SJSA1 (cell line): ENCODE data around the gene RC3H2. TPM values are rescaled to one million over a fixed set of nuclear protein-coding genes. Genes with fewer than 3 reads are reported as not detected.
"Not testable (repeated sequence)": the region's sequence is repeated elsewhere in the genome, so short reads cannot be mapped to it uniquely, and the experiment has no call there.

ENCODE experiments used
- DNase-seq, 2 experiments: peaks; one replicate each; pipeline ENCODE4 v3.0.0-alpha.2; 2015 to 2020; ENCODE audit warnings: low spot score in 2 of 2, low read depth in 1 of 2
- H3K27ac ChIP-seq: fragments of 250-450 bp; sonication (Bioruptor Pico); 2 replicates; pipeline ENCODE4 v1.5.1; 2020; ENCODE audit warnings: mild to moderate bottlenecking, moderate library complexity
- H3K27me3 ChIP-seq: fragments of 250-450 bp; sonication (Bioruptor Pico); replicated peaks from 2 replicates; pipeline ENCODE4 v1.5.1; 2020; ENCODE audit warnings: mild to moderate bottlenecking, moderate library complexity
- H3K36me3 ChIP-seq: fragments of 250-450 bp; sonication (Bioruptor Pico); 2 replicates; pipeline ENCODE4 v1.5.1; 2020; ENCODE audit warnings: mild to moderate bottlenecking
- H3K4me1 ChIP-seq: fragments of 250-450 bp; sonication (Bioruptor Pico); replicated peaks from 2 replicates; pipeline ENCODE4 v1.6.1; 2021; ENCODE audit warnings: mild to moderate bottlenecking
- H3K4me3 ChIP-seq: fragments of 250-450 bp; sonication (Bioruptor Pico); 2 replicates; pipeline ENCODE4 v1.5.1; 2020; ENCODE audit warnings: mild to moderate bottlenecking
- H3K9me3 ChIP-seq: fragments of 250-450 bp; sonication (Bioruptor Pico); replicated peaks from 2 replicates; pipeline ENCODE4 v1.5.1; 2020; ENCODE audit warnings: mild to moderate bottlenecking
- total RNA-seq: library from RNA; depleted of rRNA; stranded (reverse); fragments of >200 nt; shearing (Covaris generic); gene quantifications from 2 replicates; pipeline ENCODE4 v1.2.3, GENCODE V29; 2014

Gene RC3H2
- total RNA-seq, 1 experiment from 2014 or later: 41.1 TPM

DNA sequence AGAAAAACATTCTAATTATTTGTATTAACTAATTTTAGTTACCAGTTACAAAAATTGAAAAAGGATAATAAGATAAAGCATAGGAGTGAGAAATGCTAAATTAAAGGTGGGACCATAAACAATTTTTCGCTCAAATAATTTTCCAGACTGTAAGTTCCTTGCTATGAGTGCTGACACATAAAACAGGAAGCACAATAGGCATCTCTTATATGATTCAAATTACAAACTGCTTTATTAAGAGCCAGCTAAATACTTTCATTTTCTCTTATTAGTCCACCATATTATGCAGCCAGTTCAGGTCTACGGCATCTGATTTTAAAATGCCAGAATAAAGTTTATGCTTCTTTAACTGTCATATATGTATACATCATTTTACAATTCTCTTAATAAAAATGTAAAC is 4.4 kb downstream of the RC3H2 start:
- Histone ChIP-seq H3K9me3 (no peaks in the 10 kb centered on the region), H3K27ac (no peak overlapping the region), H3K4me1 (peaks cover 7% of the 10 kb centered on the region; the same call in 1 of the 2 replicates), H3K4me3 (no peak overlapping the region), H3K27me3 (no peaks in the 10 kb centered on the region), H3K36me3 (peaks cover 28% of the 10 kb centered on the region)
- no peak for DNase-seq

- Histone ChIP-seq H3K4me1 (0 out of 2 replicates have a peak, but pooled peaks cover 1% of the 10 kb centered on the region), H3K27me3 (no peaks in the 10 kb centered on the region), H3K9me3 (no peaks in the 10 kb centered on the region), H3K36me3 (peaks cover 45% of the 10 kb centered on the region), H3K4me3 (no peak overlapping the region), H3K27ac (no peak overlapping the region)
- DNase-seq: no peak
Observed at GRCh38 chr9:122897969-122898368, 7.2 kb downstream of the RC3H2 start.

DNA sequence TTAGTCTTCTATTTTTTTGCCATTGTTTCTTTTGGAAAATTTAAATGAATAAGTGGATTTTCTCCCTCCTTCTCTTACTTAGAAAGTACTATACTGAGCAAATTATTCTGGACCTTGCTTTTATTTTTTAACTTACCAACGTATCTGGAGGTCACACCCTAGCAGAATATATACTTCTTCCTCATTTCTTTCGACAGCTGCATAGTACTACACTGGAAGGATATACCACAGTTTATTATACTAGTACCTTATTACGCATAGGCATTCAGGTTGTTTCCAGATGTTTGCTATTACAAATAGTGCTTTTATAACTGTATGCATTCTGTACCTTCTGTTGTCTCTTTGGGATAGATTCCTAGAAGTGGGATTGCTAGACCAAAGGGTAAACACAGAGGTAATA is 16.7 kb downstream of the RC3H2 start:
- Histone ChIP-seq H3K36me3 (peaks cover 77% of the 10 kb centered on the region), H3K4me3 (no peak overlapping the region), H3K9me3 (no peaks in the 10 kb centered on the region), H3K4me1 (no peaks in the 10 kb centered on the region), H3K27me3 (no peaks in the 10 kb centered on the region), H3K27ac (no peak overlapping the region)
- DNase-seq: no peak

DNA sequence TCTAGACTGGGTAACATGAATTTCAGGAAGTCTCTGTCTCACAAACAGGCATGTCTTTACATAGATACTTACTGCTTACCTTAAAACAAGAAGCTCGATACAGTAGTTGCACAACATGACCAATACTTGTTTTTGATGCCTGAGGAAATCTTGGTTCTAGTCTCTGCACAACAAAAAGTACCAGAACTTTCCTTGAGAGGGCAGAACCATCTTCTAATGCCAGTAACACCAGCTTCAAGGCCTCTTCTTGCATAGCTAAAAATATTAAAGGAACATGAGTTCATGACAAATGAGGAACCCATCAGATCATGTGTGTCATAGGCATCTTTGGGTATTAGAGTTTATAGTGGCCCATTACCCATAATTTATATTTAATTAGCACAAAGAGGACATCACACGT is 22.0 kb downstream of the RC3H2 start:
- no peak for DNase-seq
- H3K36me3 ChIP-seq: peaks cover 82% of the 10 kb centered on the region
- no peak overlapping the region for H3K27ac ChIP-seq
- H3K9me3 ChIP-seq: no peaks in the 10 kb centered on the region
- no peak overlapping the region for H3K4me3 ChIP-seq
- no peaks in the 10 kb centered on the region for H3K27me3 ChIP-seq
- H3K4me1 ChIP-seq: no peaks in the 10 kb centered on the region

DNA sequence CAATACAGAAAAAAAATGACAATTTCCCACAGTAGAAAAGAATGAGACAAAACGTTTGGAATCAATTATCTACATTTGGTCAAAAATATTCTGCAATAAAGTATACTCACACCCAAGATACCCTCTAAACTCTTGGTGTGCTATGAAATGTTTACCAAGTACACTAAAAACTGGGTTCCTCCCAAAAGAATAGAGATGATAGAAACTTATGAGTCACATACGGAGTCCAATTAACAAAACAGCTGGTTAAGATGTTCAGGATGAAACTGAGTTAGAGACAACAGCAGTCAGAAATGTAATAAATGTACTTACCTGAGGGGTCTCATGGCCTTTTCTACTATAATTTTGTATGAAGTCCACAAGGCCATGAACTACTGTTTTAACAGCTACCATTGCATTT is 25.7 kb downstream of the RC3H2 start:
- Histone ChIP-seq H3K36me3 (peaks cover 88% of the 10 kb centered on the region), H3K9me3 (no peaks in the 10 kb centered on the region), H3K4me3 (no peak overlapping the region)

GRCh38 chr9:122875523-122875922 is 29.6 kb downstream of the RC3H2 start:
- no peaks in the 10 kb centered on the region for H3K4me1 ChIP-seq
- peaks cover 81% of the 10 kb centered on the region for H3K36me3 ChIP-seq

More for the DNA sequence above, 25.7 kb downstream of the RC3H2 start:
- Histone ChIP-seq H3K27me3 (no peaks in the 10 kb centered on the region), H3K27ac (no peak overlapping the region), H3K4me1 (no peaks in the 10 kb centered on the region)
- no peak for DNase-seq

GRCh38 chr9:122867276-122867675 is 37.9 kb downstream of the RC3H2 start:
- H3K27ac ChIP-seq, H3K27me3 ChIP-seq, H3K4me3 ChIP-seq, H3K4me1 ChIP-seq, DNase-seq, H3K9me3 ChIP-seq: not testable (repeated sequence)
- H3K36me3 ChIP-seq: peaks cover 25% of the 10 kb centered on the region

More at GRCh38 chr9:122875523-122875922, 29.6 kb downstream of the RC3H2 start:
- H3K4me3 ChIP-seq: no peak overlapping the region
- H3K9me3 ChIP-seq: no peaks in the 10 kb centered on the region
- H3K27me3 ChIP-seq: no peaks in the 10 kb centered on the region
- H3K27ac ChIP-seq: no peak overlapping the region
- no peak for DNase-seq

- no peak for DNase-seq
- Histone ChIP-seq H3K27ac (no peak overlapping the region), H3K36me3 (peaks cover 19% of the 10 kb centered on the region), H3K4me1 (peaks cover under 1% of the 10 kb centered on the region; the same call in 1 of the 2 replicates), H3K9me3 (no peaks in the 10 kb centered on the region), H3K4me3 (no peak overlapping the region), H3K27me3 (no peaks in the 10 kb centered on the region)
Observed at GRCh38 chr9:122866079-122866478, 39.1 kb downstream of the RC3H2 start.

DNA sequence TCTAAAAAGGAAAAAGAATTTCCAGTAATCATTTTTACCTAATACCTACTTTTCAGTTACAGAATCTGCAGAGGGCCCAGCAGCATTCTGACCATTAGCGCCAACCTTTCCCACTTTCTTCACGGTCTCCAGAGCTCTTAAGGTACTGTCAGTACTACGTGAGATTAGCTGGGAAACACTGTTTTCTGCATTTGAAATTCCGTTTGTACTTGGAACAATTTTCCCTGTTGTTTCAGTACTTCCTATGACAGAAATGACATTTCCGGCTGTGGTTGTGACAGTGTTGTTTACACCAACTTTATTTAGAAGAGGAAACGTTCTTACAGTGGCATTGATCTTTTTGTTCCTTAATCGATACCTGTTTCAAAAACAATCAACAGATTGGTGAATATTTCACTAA is 39.9 kb downstream of the RC3H2 start:
- H3K36me3 ChIP-seq: peaks cover 14% of the 10 kb centered on the region
- no peaks in the 10 kb centered on the region for H3K27me3 ChIP-seq
- no peak overlapping the region for H3K4me3 ChIP-seq
- no peak overlapping the region for H3K27ac ChIP-seq
- peaks cover 9% of the 10 kb centered on the region for H3K4me1 ChIP-seq
- DNase-seq: no peak
- H3K9me3 ChIP-seq: no peaks in the 10 kb centered on the region

GRCh38 chr9:122863407-122863806 is 41.8 kb downstream of the RC3H2 start:
- Histone ChIP-seq H3K4me1 (peaks cover 18% of the 10 kb centered on the region), H3K36me3 (peaks cover 21% of the 10 kb centered on the region)
- DNase-seq: no peak

GRCh38 chr9:122860319-122861142 is 44.6 kb downstream of the RC3H2 start:
- DNase-seq: peak in 1 of 2 experiments; percentile 53
- peaks cover 18% of the 10 kb centered on the region for H3K4me1 ChIP-seq
- H3K27me3 ChIP-seq: no peaks in the 10 kb centered on the region
- H3K36me3 ChIP-seq: peaks cover 45% of the 10 kb centered on the region
- H3K9me3 ChIP-seq: no peaks in the 10 kb centered on the region
- H3K27ac ChIP-seq: no peak overlapping the region
- H3K4me3 ChIP-seq: no peak overlapping the region

More at GRCh38 chr9:122863407-122863806, 41.8 kb downstream of the RC3H2 start:
- Histone ChIP-seq H3K27ac (no peak overlapping the region), H3K27me3 (no peaks in the 10 kb centered on the region), H3K9me3 (no peaks in the 10 kb centered on the region), H3K4me3 (no peak overlapping the region)

- no peak overlapping the region for H3K4me3 ChIP-seq
- no peak for DNase-seq
- H3K36me3 ChIP-seq: peaks cover 60% of the 10 kb centered on the region
- H3K27me3 ChIP-seq: no peaks in the 10 kb centered on the region
- H3K27ac ChIP-seq: no peak overlapping the region
- no peaks in the 10 kb centered on the region; the same call in 1 of the 2 replicates for H3K9me3 ChIP-seq
- peaks cover 18% of the 10 kb centered on the region for H3K4me1 ChIP-seq
Observed at GRCh38 chr9:122857815-122858214, 47.3 kb downstream of the RC3H2 start.

DNA sequence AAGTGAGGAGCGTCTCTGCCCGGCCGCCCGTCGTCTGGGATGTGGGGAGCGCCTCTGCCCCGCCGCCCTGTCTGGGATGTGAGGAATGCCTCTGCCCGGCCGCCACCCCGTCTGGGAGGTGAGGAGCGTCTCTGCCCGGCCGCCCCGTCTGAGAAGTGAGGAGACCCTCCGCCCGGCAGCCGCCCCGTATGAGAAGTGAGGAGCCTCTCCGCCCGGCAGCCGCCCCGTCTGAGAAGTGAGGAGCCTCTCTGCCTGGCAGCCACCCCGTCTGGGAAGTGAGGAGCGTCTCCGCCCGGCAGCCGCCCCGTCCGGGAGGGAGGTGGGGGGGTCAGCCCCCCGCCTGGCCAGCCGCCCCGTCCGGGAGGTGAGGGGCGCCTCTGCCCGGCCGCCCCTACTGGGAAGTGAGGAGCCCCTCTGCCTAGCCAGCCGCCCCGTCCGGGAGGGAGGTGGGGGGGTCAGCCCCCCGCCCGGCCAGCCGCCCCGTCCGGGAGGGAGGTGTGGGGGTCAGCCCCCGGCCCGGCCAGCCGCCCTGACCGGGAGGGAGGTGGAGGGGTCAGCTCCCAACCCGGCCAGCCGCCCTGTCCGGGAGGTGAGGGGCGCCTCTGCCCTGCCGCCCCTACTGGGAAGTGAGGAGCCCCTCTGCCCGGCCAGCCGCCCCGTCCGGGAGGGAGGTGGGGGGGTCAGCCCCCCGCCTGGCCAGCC is 52.9 kb downstream of the RC3H2 start:
- not testable (repeated sequence) for H3K4me1 ChIP-seq, H3K27ac ChIP-seq, H3K9me3 ChIP-seq, DNase-seq, H3K27me3 ChIP-seq, H3K4me3 ChIP-seq
- H3K36me3 ChIP-seq: peaks cover 69% of the 10 kb centered on the region

DNA sequence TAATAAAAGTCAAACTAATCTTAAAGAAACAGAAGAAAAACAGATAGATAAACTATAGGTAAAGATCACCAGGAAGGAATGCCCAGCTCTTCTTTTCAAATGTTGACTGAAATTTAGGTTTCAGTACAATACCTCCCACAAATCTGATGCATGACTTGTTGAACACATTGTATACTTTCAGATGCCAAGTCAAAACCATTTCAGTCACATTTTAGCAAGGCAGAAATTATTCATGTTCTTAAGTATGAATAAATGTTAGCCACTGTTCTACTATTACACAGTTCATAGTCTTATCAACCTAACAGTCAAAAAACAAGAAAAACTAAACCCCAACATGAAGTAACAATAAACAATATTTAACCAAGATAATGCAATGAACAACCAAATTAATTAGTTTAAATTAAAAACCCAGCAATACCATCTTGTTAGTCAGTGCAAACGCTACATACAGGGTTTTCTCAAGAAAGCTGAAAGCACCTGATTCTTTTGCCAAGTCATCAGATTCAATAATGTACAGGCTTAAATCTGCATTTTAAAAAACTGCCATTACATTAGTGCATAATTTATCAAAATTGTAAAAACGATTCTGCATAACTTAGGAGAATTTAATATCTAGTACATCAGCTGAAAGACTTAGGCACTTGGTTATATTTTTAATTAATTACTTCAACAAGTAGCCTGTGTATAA is 56.8 kb downstream of the RC3H2 start:
- Histone ChIP-seq H3K27me3 (no peaks in the 10 kb centered on the region), H3K27ac (no peak overlapping the region)

More for the DNA sequence above, 56.8 kb downstream of the RC3H2 start:
- Histone ChIP-seq H3K4me3 (no peak overlapping the region), H3K9me3 (no peaks in the 10 kb centered on the region), H3K4me1 (no peaks in the 10 kb centered on the region), H3K36me3 (peaks cover 41% of the 10 kb centered on the region)
- no peak for DNase-seq
